HG03039 (cell line): ENCODE results near the gene ITGA7.
"Not testable (repeated sequence)": the region's sequence is repeated elsewhere in the genome, so short reads cannot be mapped to it uniquely, and the experiment has no call there.

Experiments used
- ATAC-seq: cut with Tn5 transposase; IDR thresholded peaks from one replicate; pipeline ENCODE4 v1.9.1; 2021; ENCODE audit warnings: mild to moderate bottlenecking, moderate library complexity; ENCODE audit not compliant: unreplicated experiment

The ITGA7 gene

GRCh38 chr12:55650620-55651298 is 56.9 kb downstream of the ITGA7 start:
- ATAC-seq = not testable (repeated sequence)

- no peak for ATAC-seq
Observed at GRCh38 chr12:55647027-55647426, 60.7 kb downstream of the ITGA7 start.

GRCh38 chr12:55644591-55644990 is 63.1 kb downstream of the ITGA7 start:
- ATAC-seq = no peak

- ATAC-seq = no peak
Observed at GRCh38 chr12:55642669-55643068, 65.0 kb downstream of the ITGA7 start.

- ATAC-seq = no peak
Observed at GRCh38 chr12:55642267-55642666, 65.4 kb downstream of the ITGA7 start.

GRCh38 chr12:55641595-55641994 is 66.1 kb downstream of the ITGA7 start:
- no peak for ATAC-seq

- ATAC-seq = no peak
Observed at GRCh38 chr12:55637467-55637866, 70.2 kb downstream of the ITGA7 start.

- no peak for ATAC-seq
Observed at GRCh38 chr12:55636853-55637252, 70.9 kb downstream of the ITGA7 start, which contains the start of gene OR10P1. Gene OR10P1, plus strand, starts transcription at chr12:55636892. Its CDS starts 0 bp downstream, at chr12:55636892.

GRCh38 chr12:55636116-55636655 is 71.5 kb downstream of the ITGA7 start:
- no peak for ATAC-seq
